GM21717 (cell line): Measurements from ENCODE around the gene ZNF764.
"Not testable (repeated sequence)": the region's sequence is repeated elsewhere in the genome, so short reads cannot be mapped to it uniquely, and the experiment has no call there.

Source experiments
- ATAC-seq: cut with Tn5 transposase; IDR thresholded peaks from one replicate; pipeline ENCODE4 v1.9.1; 2021; ENCODE audit warnings: mild to moderate bottlenecking, moderate library complexity; ENCODE audit not compliant: unreplicated experiment

ZNF764 gene

GRCh38 chr16:30528799-30529457, 29.2 kb downstream of the ZNF764 start:
- ATAC-seq, result no peak

- no peak for ATAC-seq
Measured at GRCh38 chr16:30527635-30528178, 30.5 kb downstream of the ZNF764 start.

DNA sequence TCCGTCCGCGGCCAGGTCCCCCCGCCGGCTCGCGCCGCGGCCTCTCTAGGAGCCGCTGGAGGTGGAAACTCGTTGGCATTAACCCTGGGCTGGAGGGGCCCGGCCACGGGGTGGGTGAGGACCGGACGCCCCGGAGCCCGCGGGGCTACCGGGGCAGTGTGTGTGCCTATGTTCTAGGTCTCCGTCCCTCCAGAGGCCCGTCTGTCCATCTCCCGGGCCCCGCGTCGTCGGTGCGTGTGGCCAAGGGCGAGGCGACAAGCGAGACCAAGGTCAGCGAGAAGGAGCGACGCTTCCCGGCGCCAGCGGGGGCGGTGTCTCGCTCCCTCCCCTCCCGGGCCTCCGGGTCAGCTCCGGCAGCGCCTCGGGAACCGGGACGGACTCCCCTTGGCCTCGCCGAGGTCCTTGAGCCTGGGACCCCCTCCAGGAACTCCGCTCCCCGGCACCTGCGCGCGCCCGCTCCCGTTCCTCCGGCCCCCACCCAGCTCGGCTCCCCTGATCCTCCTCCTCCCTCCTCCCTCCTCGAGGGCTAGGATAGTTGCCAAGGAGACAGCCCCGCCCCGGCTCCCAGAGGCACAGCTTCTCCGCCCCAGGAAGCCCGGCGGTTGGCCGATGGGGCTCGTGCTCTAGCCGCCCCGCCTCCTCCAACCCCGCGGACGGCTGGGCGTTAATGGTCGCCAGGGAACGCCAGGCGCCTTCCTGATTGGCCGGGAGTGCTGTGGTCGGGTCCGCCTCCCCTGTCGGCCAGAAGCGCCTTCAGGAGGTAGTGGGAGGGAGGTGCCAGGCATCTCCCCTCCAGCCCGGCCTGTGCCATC, 31.1 kb downstream of the ZNF764 start:
- peak; percentile 74 for ATAC-seq

- no peak for ATAC-seq
Measured at GRCh38 chr16:30526137-30526822, 31.9 kb downstream of the ZNF764 start, which contains the start of gene ZNF768. Gene ZNF768, minus strand, starts transcription at chr16:30526566. Its CDS starts 153 bp downstream, at chr16:30526413.

DNA sequence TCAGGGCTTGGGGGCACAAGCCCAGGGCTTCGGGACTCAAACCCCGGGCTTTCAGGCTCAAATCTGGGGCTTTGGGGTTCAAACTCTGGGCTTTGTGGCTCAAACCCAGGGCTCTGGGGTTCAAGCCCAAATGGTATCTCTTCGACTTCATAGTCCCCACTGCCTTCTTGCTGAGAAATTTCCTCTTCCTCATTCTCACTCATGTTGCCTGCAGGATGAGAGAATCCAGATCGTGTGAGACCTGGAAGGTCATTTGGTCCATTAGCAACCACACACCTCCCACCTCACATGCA, 32.4 kb downstream of the ZNF764 start:
- ATAC-seq, result no peak

GRCh38 chr16:30524575-30525568, 33.3 kb downstream of the ZNF764 start:
- no peak for ATAC-seq

DNA sequence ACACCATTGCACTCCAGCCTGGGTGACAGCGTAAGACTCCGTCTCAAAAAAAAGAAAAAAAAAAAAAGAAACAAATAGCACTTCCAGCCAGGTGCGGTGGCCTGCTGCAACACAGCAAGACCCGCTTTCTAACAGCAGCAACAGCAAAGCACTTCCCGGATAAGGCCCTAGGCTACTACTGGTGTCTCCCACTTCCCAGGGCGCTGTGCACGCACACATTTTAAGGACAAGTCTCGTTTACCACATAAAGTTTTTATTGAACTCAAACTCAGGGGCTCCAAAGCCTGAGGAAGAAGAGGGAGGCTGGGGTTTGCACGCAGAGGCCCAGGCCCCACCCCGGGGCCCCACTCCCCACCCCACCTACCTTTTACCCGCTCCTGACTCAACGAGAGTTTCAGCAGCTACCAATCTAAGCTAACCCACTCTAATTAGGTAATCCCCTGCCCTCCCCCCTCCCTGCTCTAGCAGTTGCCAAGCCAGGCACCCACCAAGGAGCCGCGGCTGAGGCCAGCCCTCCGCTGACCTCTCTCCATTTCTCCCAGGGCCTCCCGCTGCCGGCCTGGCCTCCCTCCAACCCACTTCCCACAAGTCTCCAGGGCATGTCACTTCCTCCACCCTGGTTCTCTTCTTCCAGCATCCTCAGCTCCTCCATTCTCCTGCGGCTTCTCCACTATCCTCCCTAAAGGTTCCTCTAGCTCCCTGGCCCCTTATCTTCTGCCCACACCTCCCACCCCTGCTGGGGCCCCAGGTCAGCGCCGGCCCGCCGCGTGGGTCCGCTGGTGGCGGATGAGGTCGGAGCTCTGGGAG, 34.2 kb downstream of the ZNF764 start:
- ATAC-seq, result no peak

- ATAC-seq, result not testable (repeated sequence)
Measured at GRCh38 chr16:30522702-30523463, 35.3 kb downstream of the ZNF764 start.

DNA sequence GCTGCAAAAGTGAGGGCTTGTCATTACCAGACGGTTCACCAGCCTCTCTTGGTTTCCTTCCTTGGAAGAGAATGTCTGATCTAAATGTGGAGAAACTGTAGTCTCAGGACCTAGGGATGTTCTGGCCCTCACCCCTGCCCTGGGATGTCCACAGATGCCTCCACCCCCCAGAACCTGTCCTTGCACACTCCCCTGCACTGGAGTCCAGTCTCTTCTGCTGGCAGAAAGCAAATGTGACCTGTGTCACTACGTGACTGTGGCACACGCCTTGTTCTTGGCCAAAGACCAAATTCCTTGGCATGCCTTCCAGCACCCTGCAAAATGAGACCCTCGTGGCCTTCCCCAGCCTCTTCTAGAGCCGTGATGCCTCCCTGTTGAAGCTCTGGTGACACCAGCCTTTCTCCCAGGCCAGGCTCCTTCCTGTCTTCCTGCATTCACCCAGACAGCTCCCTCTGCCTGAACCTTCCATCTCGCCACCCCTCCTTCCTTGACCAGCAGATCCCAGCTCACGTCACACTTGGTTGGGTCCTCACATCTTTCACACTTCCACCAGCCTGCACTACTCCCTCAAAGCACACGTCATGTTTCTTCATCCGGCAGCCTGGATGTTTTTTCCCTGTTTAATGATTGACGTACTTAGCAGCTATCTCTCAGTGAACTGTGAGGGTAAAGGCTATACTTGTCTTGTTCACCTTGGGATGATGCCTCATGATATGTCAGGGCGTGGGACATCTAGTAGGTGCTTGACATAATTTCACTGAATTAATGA, 36.1 kb downstream of the ZNF764 start:
- no peak for ATAC-seq

GRCh38 chr16:30521476-30521872, 36.7 kb downstream of the ZNF764 start:
- no peak for ATAC-seq

DNA sequence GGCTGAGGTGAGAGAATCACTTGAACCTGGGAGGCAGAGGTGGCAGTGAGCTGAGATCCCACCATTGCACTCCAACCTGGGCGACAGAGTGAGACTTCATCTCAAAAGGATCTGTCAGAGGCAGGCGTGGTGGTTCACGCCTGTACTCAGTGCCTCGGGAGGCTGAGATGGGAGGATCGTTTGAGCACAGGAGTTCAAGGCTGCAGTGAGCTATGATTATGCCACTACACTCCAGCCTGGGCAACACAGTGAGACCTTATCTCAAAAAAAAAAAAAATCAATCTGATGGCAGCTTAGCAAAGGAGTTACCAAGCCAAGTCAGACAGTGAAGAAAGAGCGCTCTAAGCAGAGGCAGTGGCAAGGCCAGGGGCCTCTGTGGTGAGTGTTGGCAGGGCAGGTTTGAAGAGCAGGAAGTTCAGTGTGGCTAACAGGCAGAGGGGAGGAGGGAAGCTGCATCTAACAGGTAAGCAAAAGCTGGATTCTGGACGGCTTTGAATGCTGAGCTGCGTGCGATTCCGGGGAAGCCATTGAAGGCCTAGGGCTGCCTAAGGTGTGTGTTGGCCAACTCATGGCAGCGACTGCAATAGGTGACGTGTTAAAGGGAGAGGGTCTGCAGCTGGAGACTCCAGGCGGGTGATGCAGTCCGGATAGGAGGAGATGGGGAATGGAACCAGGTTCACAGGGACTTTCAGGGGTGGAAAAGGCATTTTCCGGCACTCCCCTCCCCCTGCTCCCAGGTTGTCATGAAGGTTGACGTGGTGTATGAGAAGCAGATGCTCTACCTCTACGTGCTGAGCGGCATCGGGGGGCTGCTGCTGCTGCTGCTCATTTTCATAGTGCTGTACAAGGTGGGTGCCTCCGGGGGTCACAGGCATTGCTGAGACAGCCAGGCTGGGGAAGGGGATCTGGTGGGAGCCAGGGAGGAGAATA, 38.8 kb downstream of the ZNF764 start:
- ATAC-seq, result no peak

GRCh38 chr16:30518552-30518951, 39.6 kb downstream of the ZNF764 start:
- ATAC-seq, result no peak

GRCh38 chr16:30515275-30515674, 42.9 kb downstream of the ZNF764 start:
- no peak for ATAC-seq

- ATAC-seq, result no peak
Measured at GRCh38 chr16:30511509-30511908, 46.7 kb downstream of the ZNF764 start.

DNA sequence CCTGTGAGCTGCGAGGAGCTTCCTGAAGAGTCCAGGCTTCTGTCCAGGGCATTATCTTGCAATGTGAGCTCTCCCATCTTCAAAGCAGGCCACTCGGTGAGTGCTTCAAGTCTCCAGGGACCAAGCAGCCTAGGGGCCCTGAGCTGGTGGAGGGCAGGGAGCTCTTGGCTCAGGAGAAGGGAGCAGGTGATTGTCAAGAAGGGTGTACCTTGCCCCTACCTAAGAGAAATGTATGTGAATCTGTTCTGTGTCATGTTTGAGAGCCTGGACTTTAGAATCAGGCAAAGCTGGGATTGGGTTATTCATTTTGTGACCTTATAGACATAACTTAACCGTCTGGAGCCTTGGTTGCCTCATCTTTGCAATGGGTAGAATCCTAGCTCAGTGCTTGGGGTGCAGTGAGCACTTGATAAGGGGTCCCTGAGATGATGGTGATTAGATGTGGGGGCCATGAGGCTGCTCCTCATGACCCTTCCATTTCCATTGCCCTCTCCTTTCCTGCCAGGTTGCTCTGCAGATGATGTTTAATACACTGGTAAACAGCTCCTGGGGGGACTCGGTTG, 47.7 kb downstream of the ZNF764 start:
- no peak for ATAC-seq

DNA sequence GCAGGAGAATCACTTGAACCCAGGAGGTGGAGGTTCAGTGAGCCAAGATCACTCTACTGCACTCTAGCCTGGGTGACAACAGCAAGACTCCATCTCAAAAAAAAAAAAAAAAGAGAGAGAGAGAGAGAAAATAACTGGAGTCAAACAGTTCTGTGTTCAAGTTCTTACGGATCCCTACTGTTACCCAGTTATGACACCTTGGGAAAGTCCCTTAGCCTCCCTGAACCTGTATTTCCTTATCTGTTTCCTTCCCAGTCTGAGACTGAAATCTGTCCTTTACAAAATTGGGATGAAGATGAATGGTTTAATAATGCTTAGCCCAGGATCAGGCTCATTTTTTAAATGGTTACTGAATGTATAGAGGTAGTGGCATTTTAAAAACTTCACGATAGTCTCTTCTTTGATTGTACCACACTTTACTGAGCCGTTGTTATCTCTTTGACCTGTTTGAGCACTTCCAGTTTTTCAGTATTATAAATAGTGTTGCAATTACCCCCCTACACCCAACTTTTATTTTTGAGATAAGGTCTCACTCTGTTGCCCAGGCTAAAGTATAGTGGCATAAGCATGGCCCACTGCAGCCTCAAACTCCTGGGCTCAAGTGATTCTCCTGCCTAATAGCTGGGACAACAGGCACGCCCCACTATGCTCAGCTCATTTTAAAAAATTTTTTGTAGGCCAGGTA, 49.0 kb downstream of the ZNF764 start:
- ATAC-seq, result no peak
